GM19043 (cell line): ENCODE measurements around the gene TBC1D19.

Experiments
- ATAC-seq: cut with Tn5 transposase; IDR thresholded peaks from one replicate; pipeline ENCODE4 v1.9.1; 2021; ENCODE audit warnings: low read depth; ENCODE audit not compliant: unreplicated experiment

The TBC1D19 gene

DNA sequence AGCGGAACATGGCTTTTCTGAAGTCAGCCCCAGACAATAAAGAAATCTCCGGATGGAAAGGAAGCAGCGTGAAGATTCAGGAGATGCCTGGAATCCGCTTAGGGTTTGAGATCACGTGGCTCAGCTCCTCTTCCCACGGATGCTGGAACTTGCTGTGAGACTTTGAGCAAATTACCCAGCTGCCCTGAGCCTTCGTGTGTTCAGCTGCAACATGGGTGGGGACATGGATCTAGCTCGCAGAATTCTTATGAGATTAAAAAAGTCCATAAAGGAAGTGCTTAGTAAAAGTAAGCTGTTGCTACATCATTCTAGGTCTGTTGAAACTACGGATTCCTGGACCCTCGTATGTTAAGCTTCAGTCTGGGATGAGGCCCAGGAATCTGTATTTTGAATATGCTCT lies 221.0 kb downstream of the TBC1D19 start:
- ATAC-seq = no peak
